Sciatic nerve (tissue), 2 donors: ENCODE data around the gene DMD. TPM values are rescaled to one million over a fixed set of nuclear protein-coding genes. Genes with fewer than 3 reads are reported as not detected.

Source experiments
- ATAC-seq: fragments of 200-7000 bp; cut with Tn5 transposase; one replicate; pipeline ENCODE4 v1.9.1; 2020; ENCODE audit warnings: mild to moderate bottlenecking, moderate library complexity
- DNase-seq: peaks from one replicate; pipeline ENCODE4 v3.0.0-alpha.2; 2020; ENCODE audit warnings: low spot score
- intact Hi-C: fragments of 100-400 bp; cut with DNase I; formaldehyde crosslinking; loops from one replicate; pipeline ENCODE4 v1.14.2; 2022
- total RNA-seq: library from RNA; stranded (reverse); fragmentation: NEBNext Ultra II Directional; extraction: Animal tissue kit (Norgen Biotek cat#: 25700); gene quantifications from one replicate; pipeline ENCODE4 v1.2.1, GENCODE V29; 2021
- donor health status: DM: no; HTN: no; CAD: no.
- donor health status: DM: no; HTN: no; CAD: no.

Gene DMD
- total RNA-seq, 1 donor from 2014 or later = 306 TPM

GRCh38 chrX:31185884-31186283 lies 2025.5 kb downstream of the DMD start:
- no peak for ATAC-seq

GRCh38 chrX:31181377-31182000 lies 2029.9 kb downstream of the DMD start:
- intact Hi-C loops = no loop called here
- no peak for DNase-seq
- no peak for ATAC-seq

More at GRCh38 chrX:31185884-31186283, 2025.5 kb downstream of the DMD start:
- no peak for DNase-seq
- intact Hi-C loops = no loop called here

GRCh38 chrX:31179203-31179602 lies 2032.1 kb downstream of the DMD start:
- DNase-seq (no peak), ATAC-seq (no peak)
- intact Hi-C loops = no loop called here

GRCh38 chrX:31178769-31179125 lies 2032.6 kb downstream of the DMD start:
- ATAC-seq = no peak
- no peak for DNase-seq
- intact Hi-C loops = no loop called here

GRCh38 chrX:31178064-31178768 lies 2033.1 kb downstream of the DMD start:
- intact Hi-C loops = no loop called here
- ATAC-seq (no peak), DNase-seq (no peak)

- DNase-seq (no peak), ATAC-seq (no peak)
- intact Hi-C loops = no loop called here
Measured at GRCh38 chrX:31170792-31171191, 2040.6 kb downstream of the DMD start.

- intact Hi-C loops = no loop called here
- ATAC-seq (no peak), DNase-seq (no peak)
Measured at GRCh38 chrX:31168551-31168950, 2042.8 kb downstream of the DMD start.

- ATAC-seq (no peak), DNase-seq (no peak)
- intact Hi-C loops = no loop called here
Measured at GRCh38 chrX:31166832-31167231, 2044.5 kb downstream of the DMD start.

GRCh38 chrX:31166416-31166815 lies 2044.9 kb downstream of the DMD start:
- ATAC-seq (no peak), DNase-seq (no peak)
- intact Hi-C loops = no loop called here

- ATAC-seq (no peak), DNase-seq (no peak)
- intact Hi-C loops = no loop called here
Measured at GRCh38 chrX:31165241-31166035, 2045.9 kb downstream of the DMD start.

- no peak for DNase-seq
- ATAC-seq = no peak
- intact Hi-C loops = no loop called here
Measured at GRCh38 chrX:31154946-31155345, 2056.4 kb downstream of the DMD start.

GRCh38 chrX:31153475-31154047 lies 2057.8 kb downstream of the DMD start:
- ATAC-seq (no peak), DNase-seq (no peak)
- intact Hi-C loops = no loop called here

GRCh38 chrX:31147175-31147574 lies 2064.2 kb downstream of the DMD start:
- DNase-seq (no peak), ATAC-seq (no peak)
- intact Hi-C loops = no loop called here

GRCh38 chrX:31139961-31140360 lies 2071.4 kb downstream of the DMD start:
- intact Hi-C loops = no loop called here
- DNase-seq = no peak
- ATAC-seq = no peak

- DNase-seq = no peak
- intact Hi-C loops = no loop called here
- ATAC-seq = no peak
Measured at GRCh38 chrX:31138124-31138523, 2073.2 kb downstream of the DMD start.

GRCh38 chrX:31136144-31136611 lies 2075.2 kb downstream of the DMD start:
- intact Hi-C loops = no loop called here

GRCh38 chrX:31132821-31133241 lies 2078.5 kb downstream of the DMD start:
- no peak for DNase-seq
- ATAC-seq = no peak
- intact Hi-C loops = no loop called here

More at GRCh38 chrX:31136144-31136611, 2075.2 kb downstream of the DMD start:
- DNase-seq (no peak), ATAC-seq (no peak)

GRCh38 chrX:31130457-31131220 lies 2080.7 kb downstream of the DMD start:
- no peak for DNase-seq
- ATAC-seq = peak; percentile 56
- intact Hi-C loops = no loop called here

GRCh38 chrX:31128855-31129254 lies 2082.5 kb downstream of the DMD start:
- no peak for DNase-seq
- intact Hi-C loops = no loop called here
- ATAC-seq = no peak
